Liver (tissue), 3 donors: ENCODE data around the gene SCNN1B.

Experiments
- JUND ChIP-seq, 2 donors: IDR thresholded peaks; 2 replicates each; pipeline ENCODE4 v1.6.1; 2016; ENCODE audit warnings: antibody characterized with exemption in 2 of 2
- TF ChIP-seq, protein P1 (sequence below): fragments of 150-350 bp; IDR thresholded peaks from 2 replicates; pipeline ENCODE4 v1.5.1; 2017; ENCODE audit warnings: improper control_type of control experiment, low read depth, low read length; ENCODE audit not compliant: missing input control
- TF ChIP-seq, protein P2 (sequence below): IDR thresholded peaks from 2 replicates; pipeline ENCODE4 v1.6.1; 2016; ENCODE audit warnings: antibody characterized with exemption
- donor health status: healthy.
- donor health status: healthy.

DNA sequence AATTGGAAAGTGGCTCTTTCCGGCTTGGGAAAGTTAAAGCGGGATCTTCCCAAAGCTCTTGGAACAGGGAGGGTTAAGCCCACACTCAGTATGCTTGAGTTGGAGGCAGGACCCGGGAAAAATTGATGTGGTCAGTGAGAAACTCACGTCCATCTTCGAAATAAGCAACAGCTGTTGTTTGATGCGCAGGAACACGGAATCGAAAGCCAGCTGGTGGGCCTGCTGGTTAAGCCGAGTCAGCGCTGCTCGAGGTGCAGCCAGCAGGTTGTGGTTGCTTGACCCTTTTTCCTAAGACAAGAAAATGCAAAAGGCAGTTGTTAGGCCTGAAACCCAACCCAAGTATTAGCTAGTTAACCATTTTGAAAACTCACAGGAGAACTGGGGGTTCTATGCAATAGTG is 101.4 kb downstream of the SCNN1B start:
- TF ChIP-seq, protein P1, sequence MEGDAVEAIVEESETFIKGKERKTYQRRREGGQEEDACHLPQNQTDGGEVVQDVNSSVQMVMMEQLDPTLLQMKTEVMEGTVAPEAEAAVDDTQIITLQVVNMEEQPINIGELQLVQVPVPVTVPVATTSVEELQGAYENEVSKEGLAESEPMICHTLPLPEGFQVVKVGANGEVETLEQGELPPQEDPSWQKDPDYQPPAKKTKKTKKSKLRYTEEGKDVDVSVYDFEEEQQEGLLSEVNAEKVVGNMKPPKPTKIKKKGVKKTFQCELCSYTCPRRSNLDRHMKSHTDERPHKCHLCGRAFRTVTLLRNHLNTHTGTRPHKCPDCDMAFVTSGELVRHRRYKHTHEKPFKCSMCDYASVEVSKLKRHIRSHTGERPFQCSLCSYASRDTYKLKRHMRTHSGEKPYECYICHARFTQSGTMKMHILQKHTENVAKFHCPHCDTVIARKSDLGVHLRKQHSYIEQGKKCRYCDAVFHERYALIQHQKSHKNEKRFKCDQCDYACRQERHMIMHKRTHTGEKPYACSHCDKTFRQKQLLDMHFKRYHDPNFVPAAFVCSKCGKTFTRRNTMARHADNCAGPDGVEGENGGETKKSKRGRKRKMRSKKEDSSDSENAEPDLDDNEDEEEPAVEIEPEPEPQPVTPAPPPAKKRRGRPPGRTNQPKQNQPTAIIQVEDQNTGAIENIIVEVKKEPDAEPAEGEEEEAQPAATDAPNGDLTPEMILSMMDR: no peak
- TF ChIP-seq, protein P2, sequence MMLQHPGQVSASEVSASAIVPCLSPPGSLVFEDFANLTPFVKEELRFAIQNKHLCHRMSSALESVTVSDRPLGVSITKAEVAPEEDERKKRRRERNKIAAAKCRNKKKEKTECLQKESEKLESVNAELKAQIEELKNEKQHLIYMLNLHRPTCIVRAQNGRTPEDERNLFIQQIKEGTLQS: no peak
- TF ChIP-seq JUND (IDR thresholded peaks at IDR 0.05): no peak
